ENCODE data around the gene LRRIQ3. TPM values are rescaled to one million over a fixed set of nuclear protein-coding genes. Genes with fewer than 3 reads are reported as not detected.

Gene LRRIQ3
- total RNA-seq, 4 donors from 2014 or later, result 0.17 to 0.33 TPM; not detected in 2

DNA sequence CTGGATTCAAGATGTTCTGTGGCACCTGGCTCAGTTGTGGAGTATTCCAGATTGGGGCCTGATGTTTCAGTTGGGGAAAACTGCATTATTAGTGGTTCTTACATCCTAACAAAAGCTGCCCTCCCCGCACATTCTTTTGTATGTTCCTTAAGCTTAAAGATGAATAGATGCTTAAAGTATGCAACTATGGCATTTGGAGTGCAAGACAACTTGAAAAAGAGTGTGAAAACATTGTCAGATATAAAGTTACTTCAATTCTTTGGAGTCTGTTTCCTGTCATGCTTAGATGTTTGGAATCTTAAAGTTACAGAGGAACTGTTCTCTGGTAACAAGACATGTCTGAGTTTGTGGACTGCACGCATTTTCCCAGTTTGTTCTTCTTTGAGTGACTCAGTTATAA is 7.3 kb upstream of the LRRIQ3 start:
- H3K36me3 ChIP-seq, result peaks cover 5 to 51% (median 26%) of the 10 kb centered on the region in 4 donors
- intact Hi-C loops (cut with DNase I), result loop anchor here (10.0 kb wide), 1 partner anchor 530 kb away; the partner anchor contains the start of genes CRYZ and TYW3
- H3K27me3 ChIP-seq, result no peaks in the 10 kb centered on the region

DNA sequence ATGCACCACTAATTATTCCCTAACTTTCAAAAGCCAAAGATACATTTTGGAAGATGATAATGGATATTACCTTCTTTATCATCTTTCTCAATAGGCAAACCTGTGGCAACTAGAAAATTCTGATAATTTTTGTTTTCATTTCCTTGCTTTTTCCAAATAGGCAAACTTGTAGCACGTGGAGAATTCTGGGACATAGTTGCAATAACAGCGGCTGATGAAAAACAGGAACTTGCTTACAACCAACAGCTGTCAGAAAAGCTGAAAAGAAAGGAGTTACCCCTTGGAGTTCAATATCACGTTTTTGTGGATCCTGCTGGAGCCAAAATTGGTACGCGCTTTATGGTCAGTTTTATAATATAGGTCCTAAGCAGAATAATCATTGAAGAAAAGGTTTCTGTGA is 1.5 kb upstream of the LRRIQ3 start:
- Histone ChIP-seq H3K27me3 (no peaks in the 10 kb centered on the region), H3K9me3 (no peaks in the 10 kb centered on the region), H3K4me1 (peaks cover 0 to 21% (median 17%) of the 10 kb centered on the region in 4 donors), H3K27ac (replicated peaks in 1 of 4) (no peak overlapping the region), H3K4me3 (peak overlapping the region in 1 of 4 donors; percentile 65), H3K36me3 (peaks cover 0 to 29% (median 13%) of the 10 kb centered on the region in 4 donors)
- no peak for TF ChIP-seq POLR2AphosphoS5 (IDR thresholded peaks at IDR 0.05)
- TF ChIP-seq, protein P1, sequence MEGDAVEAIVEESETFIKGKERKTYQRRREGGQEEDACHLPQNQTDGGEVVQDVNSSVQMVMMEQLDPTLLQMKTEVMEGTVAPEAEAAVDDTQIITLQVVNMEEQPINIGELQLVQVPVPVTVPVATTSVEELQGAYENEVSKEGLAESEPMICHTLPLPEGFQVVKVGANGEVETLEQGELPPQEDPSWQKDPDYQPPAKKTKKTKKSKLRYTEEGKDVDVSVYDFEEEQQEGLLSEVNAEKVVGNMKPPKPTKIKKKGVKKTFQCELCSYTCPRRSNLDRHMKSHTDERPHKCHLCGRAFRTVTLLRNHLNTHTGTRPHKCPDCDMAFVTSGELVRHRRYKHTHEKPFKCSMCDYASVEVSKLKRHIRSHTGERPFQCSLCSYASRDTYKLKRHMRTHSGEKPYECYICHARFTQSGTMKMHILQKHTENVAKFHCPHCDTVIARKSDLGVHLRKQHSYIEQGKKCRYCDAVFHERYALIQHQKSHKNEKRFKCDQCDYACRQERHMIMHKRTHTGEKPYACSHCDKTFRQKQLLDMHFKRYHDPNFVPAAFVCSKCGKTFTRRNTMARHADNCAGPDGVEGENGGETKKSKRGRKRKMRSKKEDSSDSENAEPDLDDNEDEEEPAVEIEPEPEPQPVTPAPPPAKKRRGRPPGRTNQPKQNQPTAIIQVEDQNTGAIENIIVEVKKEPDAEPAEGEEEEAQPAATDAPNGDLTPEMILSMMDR (IDR thresholded peaks at IDR 0.05), result no peak
- TF ChIP-seq POLR2A (IDR thresholded peaks at IDR 0.05; ENCODE audit: low read depth), result no peak
- TF ChIP-seq EP300 (IDR thresholded peaks at IDR 0.05), result no peak
- WGBS, result 71% methylated on average over 5 of the region's 5 CpGs
- no peak for DNase-seq (ENCODE audit: extremely low spot score)
- intact Hi-C loops (cut with DNase I), result no loop called here

More for the DNA sequence above, 7.3 kb upstream of the LRRIQ3 start:
- H3K4me1 ChIP-seq, result no peaks in the 10 kb centered on the region
- TF ChIP-seq POLR2AphosphoS5 (IDR thresholded peaks at IDR 0.05) (no peak), POLR2A (IDR thresholded peaks at IDR 0.05; ENCODE audit: low read depth) (no peak), EP300 (IDR thresholded peaks at IDR 0.05) (no peak)
- TF ChIP-seq, protein P1 (IDR thresholded peaks at IDR 0.05), result no peak
- DNase-seq (ENCODE audit: extremely low spot score), result no peak
- H3K9me3 ChIP-seq, result no peaks in the 10 kb centered on the region
- H3K27ac ChIP-seq (replicated peaks in 1 of 4), result no peak overlapping the region
- 68% methylated on average over 2 of the region's 2 CpGs for WGBS
- H3K4me3 ChIP-seq, result no peak overlapping the region

DNA sequence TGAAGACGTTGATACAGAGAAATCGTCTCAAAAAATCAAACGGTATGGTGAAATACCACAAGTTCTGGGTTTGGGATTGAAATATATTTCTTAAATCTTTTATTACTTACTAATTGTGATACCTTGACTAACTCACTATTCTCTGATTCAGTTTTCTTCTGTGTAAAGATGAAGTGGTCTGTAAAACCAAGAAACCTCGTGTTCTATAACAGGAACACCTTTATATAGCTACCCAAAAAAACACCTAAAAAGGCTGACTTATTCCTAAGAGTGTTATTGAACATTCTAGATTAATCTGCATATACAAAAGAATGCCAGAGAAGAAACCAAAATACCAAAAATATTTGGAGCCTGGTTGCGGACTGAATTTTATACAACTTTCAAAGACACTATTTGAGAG is 721 bp downstream of the LRRIQ3 start:
- WGBS, result 80% methylated on average over 5 of the region's 5 CpGs
- DNase-seq (ENCODE audit: extremely low spot score), result no peak
- Histone ChIP-seq H3K9me3 (no peaks in the 10 kb centered on the region), H3K36me3 (peaks cover 0 to 10% (median 7%) of the 10 kb centered on the region in 4 donors), H3K27me3 (no peaks in the 10 kb centered on the region), H3K4me3 (peak overlapping the region; percentile 63 to 72 (median 64)), H3K4me1 (peaks cover 0 to 21% (median 17%) of the 10 kb centered on the region in 4 donors), H3K27ac (replicated peaks in 1 of 4) (peak overlapping the region; percentile 77 to 86 (median 82))
- no peak for TF ChIP-seq EP300 (IDR thresholded peaks at IDR 0.05)
- TF ChIP-seq, protein P1 (IDR thresholded peaks at IDR 0.05), result no peak
- TF ChIP-seq POLR2AphosphoS5 (IDR thresholded peaks at IDR 0.05), result no peak
- TF ChIP-seq POLR2A (IDR thresholded peaks at IDR 0.05; ENCODE audit: low read depth), result no peak
- intact Hi-C loops (cut with DNase I), result no loop called here

DNA sequence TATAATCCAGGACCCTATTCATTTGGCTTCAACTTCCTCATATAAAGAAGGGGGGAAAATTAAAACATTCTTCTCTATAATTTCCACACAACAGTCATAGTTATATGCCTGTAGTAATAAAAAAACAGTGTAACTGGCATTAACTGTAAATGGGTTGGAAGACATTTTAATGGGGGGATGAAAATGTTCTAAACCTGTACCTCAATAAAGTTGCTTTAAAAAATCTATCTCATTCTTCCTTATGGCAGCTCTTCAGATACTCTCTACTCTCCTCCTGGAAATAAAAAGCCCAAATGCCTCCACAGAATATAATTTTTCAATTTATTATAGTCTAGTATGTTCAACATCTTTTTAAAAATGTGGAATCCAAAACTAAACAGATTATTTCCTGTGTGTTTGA is 2.6 kb downstream of the LRRIQ3 start:
- Histone ChIP-seq H3K9me3 (no peaks in the 10 kb centered on the region), H3K27ac (replicated peaks in 1 of 4) (no peak overlapping the region)

DNA sequence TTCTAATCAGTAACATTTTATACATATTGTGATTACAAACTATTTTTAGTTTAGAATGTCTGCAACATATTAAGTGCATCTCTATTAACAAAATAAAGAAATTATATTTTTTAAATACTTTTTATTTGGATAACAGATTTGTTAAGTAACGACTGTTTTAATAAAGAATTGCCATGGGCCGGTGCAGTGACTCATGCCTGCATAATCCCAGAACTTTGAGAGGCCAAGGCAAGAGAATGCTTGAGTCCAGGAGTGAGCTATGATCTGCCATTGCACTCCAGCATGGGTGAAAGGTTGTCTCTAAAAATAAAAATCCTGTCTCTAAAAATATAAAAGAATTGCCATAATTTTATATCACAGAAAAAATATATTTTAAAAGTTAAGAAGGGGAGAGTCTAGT is 4.1 kb downstream of the LRRIQ3 start:
- WGBS, result 45% methylated on average over 2 of the region's 2 CpGs
- intact Hi-C loops (cut with DNase I), result no loop called here

More for the DNA sequence above, 2.6 kb downstream of the LRRIQ3 start:
- Histone ChIP-seq H3K36me3 (no peaks in the 10 kb centered on the region), H3K4me1 (peaks cover 0 to 21% (median 17%) of the 10 kb centered on the region in 4 donors), H3K27me3 (no peaks in the 10 kb centered on the region), H3K4me3 (no peak overlapping the region)
- TF ChIP-seq POLR2AphosphoS5 (IDR thresholded peaks at IDR 0.05), result no peak
- intact Hi-C loops (cut with DNase I), result no loop called here
- DNase-seq (ENCODE audit: extremely low spot score), result no peak

More for the DNA sequence above, 4.1 kb downstream of the LRRIQ3 start:
- no peaks in the 10 kb centered on the region for H3K36me3 ChIP-seq
- TF ChIP-seq EP300 (IDR thresholded peaks at IDR 0.05) (no peak), POLR2A (IDR thresholded peaks at IDR 0.05; ENCODE audit: low read depth) (no peak), POLR2AphosphoS5 (IDR thresholded peaks at IDR 0.05) (no peak)
- TF ChIP-seq, protein P1 (IDR thresholded peaks at IDR 0.05), result no peak
- no peak overlapping the region for H3K27ac ChIP-seq (replicated peaks in 1 of 4)
- no peaks in the 10 kb centered on the region for H3K27me3 ChIP-seq
- H3K9me3 ChIP-seq, result no peaks in the 10 kb centered on the region
- DNase-seq (ENCODE audit: extremely low spot score), result no peak
- no peak overlapping the region for H3K4me3 ChIP-seq
- H3K4me1 ChIP-seq, result peaks cover 0 to 8% (median 6%) of the 10 kb centered on the region in 4 donors
